Skeletal muscle tissue (tissue), 3 donors: ENCODE measurements around the gene KRABD2.
"Not testable (repeated sequence)": the region's sequence is repeated elsewhere in the genome, so short reads cannot be mapped to it uniquely, and the experiment has no call there.

Experiments used
- H3K27ac ChIP-seq: one replicate; pipeline ENCODE4 v1.7.0; 2013; ENCODE audit warnings: mild to moderate bottlenecking, low read depth, low read length, inconsistent platforms
- H3K27me3 ChIP-seq, 3 donors: one replicate each; pipeline ENCODE4 v1.7.0; 2013; ENCODE audit warnings: low read length in 3 of 3; ENCODE audit not compliant: control insufficient read depth in 3 of 3, insufficient read depth in 3 of 3
- H3K36me3 ChIP-seq, 3 donors: one replicate each; pipeline ENCODE4 v1.7.0; 2013; ENCODE audit warnings: low read length in 3 of 3; ENCODE audit not compliant: control insufficient read depth in 3 of 3, insufficient read depth in 3 of 3
- H3K4me1 ChIP-seq, 3 donors: one replicate each; pipeline ENCODE4 v1.7.0; 2013; ENCODE audit warnings: low read length in 3 of 3, mild to moderate bottlenecking in 3 of 3; ENCODE audit not compliant: control insufficient read depth in 3 of 3, insufficient read depth in 3 of 3
- H3K4me3 ChIP-seq, 3 donors: one replicate each; pipeline ENCODE4 v1.7.0; 2013; ENCODE audit warnings: low read length in 3 of 3
- H3K9ac ChIP-seq, 3 donors: one replicate each; pipeline ENCODE4 v1.7.0; 2013; ENCODE audit warnings: low read length in 3 of 3, mild to moderate bottlenecking in 3 of 3, moderate library complexity in 2 of 3, low read depth in 1 of 3
- H3K9me3 ChIP-seq, 3 donors: one replicate each; pipeline ENCODE4 v1.7.0; 2013; ENCODE audit warnings: low read length in 3 of 3; ENCODE audit not compliant: control insufficient read depth in 3 of 3
- donor health status: Osteomylitis.

Gene KRABD2

DNA sequence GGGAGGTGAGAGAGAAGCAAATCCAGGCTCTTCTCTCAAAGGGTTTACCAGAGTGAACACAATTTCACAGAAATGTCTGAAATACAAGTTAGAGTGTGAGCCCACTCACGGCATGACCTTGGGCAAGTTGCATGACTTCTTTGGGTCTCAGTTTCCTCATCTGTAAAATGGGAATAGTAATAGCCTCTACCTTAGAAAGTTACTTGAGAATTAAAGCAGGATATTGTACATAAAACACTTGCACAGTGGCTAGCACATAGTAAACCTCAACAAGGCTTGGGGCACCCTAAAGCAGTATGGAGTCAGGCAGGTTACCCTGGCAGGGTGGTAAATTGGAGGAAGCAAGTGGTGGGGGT is 34.4 kb upstream of the KRABD2 start:
- Histone ChIP-seq H3K36me3 (no peaks in the 10 kb centered on the region), H3K27me3 (peaks cover 0 to 4% (median 0%) of the 10 kb centered on the region in 3 donors), H3K27ac (no peak overlapping the region), H3K9me3 (no peaks in the 10 kb centered on the region), H3K4me3 (no peak overlapping the region), H3K4me1 (peaks cover 0 to 3% (median 2%) of the 10 kb centered on the region in 3 donors), H3K9ac (no peak overlapping the region)

DNA sequence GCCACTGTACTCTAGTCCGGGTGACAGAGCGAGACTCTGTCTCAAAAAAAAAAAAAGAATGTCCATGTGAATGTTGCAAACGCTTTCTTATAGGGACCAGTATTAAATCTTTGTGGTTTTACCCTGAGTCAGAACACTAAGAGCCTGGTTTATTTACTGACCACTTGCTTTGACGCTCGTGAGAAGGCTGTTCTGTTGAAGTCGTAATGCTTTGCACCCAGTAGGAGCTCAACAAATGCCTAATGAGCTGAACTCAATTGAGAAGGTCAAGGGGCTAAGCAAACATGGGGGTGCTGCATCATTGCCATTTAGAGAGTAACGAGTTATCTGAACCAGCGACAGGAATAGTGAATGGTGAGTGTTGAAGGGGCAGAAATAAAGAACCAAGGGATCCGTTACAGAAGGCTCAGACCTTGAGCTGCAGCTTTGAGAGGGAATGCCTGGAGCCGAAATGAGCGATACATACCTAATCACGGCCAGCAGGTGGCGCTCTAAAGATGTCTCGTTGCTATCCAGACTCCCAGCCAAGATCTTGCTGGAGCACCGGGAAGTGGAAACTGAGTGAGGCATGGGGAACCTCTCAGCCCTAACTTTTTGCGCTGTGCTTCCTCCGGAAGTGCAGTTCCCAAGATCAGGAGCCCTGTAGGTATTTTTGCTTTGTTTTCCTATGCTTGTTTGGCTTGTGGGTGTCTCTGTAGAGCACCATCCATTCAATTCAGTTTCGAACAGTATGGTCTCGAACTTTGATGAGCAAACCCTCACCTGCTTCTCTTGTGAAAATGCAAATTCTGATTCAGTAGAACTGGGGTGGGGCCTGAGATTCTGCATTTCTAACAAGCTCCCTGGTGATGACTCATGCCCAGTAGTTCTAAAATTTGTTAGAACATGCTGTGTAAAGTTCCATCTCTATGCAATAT is 33.7 kb upstream of the KRABD2 start:
- Histone ChIP-seq H3K4me1 (peaks cover 0 to 3% (median 2%) of the 10 kb centered on the region in 3 donors), H3K27ac (no peak overlapping the region), H3K36me3 (no peaks in the 10 kb centered on the region), H3K27me3 (peaks cover 3 to 9% (median 5%) of the 10 kb centered on the region in 3 donors), H3K9ac (peak overlapping the region in 1 of 3 donors; percentile 17), H3K4me3 (peak overlapping the region in 1 of 3 donors; percentile 44), H3K9me3 (no peaks in the 10 kb centered on the region)

DNA sequence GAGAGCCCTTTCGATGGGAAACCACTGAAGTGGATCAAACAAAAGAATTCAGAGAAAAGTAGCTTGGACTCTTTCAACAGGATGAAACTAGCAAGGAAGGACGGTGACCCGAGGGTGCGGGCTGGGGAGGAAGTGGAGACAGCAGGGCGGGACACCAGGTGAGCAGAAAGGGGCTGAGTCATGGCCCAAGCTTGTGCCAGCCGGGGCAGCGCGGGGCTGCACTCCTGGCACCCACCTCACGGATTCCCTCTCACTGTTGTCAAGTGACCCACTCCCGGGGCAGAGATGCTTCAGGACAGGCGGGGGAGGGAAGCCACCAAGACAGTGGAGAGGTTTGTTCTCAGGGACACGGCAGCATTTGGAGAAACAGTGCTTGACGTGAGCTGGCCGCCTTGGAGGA is 31.9 kb upstream of the KRABD2 start:
- no peak overlapping the region for H3K9ac ChIP-seq
- H3K36me3 ChIP-seq, result no peaks in the 10 kb centered on the region
- H3K9me3 ChIP-seq, result no peaks in the 10 kb centered on the region
- H3K4me3 ChIP-seq, result no peak overlapping the region
- peaks cover 3 to 12% (median 8%) of the 10 kb centered on the region in 3 donors for H3K27me3 ChIP-seq
- peaks cover 0 to 3% (median 2%) of the 10 kb centered on the region in 3 donors for H3K4me1 ChIP-seq
- H3K27ac ChIP-seq, result no peak overlapping the region

DNA sequence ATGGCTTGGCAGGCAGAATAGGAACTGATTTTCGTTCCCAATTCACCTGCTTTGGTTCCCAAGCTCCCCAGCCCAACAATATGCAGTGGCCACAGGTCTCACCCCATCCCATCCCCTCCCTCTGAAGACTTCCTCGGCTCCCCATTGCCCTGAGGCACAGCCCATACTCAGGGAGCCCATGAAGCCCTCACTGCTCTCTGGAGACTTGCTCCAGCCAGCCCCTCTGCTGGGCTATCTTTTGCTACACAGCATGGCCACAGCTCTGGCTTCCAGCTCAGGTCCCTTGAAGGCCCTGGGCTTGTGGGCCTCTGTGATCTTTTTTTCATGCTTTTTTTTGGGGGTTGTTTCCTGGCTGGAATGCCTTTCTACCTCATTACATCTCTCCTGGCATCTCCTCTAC is 29.7 kb upstream of the KRABD2 start:
- no peaks in the 10 kb centered on the region for H3K9me3 ChIP-seq
- H3K4me3 ChIP-seq, result no peak overlapping the region
- no peak overlapping the region for H3K9ac ChIP-seq
- no peaks in the 10 kb centered on the region for H3K36me3 ChIP-seq
- H3K27me3 ChIP-seq, result peaks cover 3 to 12% (median 8%) of the 10 kb centered on the region in 3 donors
- H3K4me1 ChIP-seq, result peaks cover 0 to 3% (median 2%) of the 10 kb centered on the region in 3 donors
- H3K27ac ChIP-seq, result no peak overlapping the region

DNA sequence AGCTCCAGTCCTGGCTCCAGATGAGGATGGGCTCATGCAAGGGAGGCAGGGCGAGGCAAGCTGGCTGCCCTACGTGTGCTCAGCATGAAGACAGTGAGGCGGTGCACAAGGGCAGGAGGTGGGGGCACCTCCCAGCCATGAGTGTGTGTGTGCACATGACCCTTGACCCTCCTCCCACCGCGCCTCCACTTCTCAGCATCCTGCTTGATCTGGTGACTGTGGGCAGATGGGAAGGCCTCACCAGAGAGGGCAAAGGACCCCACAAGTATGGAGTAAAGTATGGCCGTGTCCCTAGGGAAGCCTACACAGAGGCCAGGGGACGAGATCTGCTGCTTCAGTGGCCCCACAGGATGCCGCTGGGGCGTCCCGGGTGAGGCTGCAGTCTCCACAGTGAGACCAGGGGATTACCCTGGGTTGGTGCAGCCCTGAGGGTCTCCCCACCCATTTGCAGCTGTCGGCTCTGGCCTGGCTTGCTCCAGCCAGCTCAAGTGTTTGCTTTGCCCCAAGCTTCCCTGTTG is 29.1 kb upstream of the KRABD2 start:
- Histone ChIP-seq H3K4me1 (peaks cover 0 to 3% (median 2%) of the 10 kb centered on the region in 3 donors), H3K36me3 (no peaks in the 10 kb centered on the region), H3K27ac (no peak overlapping the region), H3K27me3 (peaks cover 6 to 13% (median 8%) of the 10 kb centered on the region in 3 donors), H3K9me3 (no peaks in the 10 kb centered on the region), H3K4me3 (no peak overlapping the region), H3K9ac (no peak overlapping the region)

DNA sequence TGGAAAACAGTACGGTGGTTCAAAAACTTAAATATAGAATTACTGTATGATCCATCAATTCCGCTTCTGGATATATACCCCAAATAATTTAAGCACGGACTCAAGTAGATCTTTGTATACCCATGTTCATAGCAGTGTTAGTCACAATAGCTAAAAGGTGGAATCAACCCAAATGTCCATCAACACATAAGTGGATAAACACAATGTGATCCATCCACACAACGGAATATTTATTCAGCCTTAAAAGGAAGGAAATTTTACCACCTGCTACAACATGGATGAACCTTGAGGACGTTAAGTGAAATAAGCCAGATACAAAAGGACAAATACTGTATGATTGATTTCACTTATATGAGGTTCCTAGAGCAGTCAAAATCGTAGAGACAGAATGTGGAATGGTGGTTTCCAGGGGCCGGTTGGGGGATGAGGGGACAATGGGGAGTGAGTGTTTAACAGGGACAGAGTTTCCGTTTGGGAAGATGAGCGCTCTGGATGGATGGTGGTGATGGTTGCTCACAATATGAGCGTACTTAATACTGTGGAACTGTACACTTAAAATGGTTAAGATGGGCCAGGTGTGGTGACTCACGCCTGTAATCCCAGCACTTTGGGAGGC is 26.5 kb upstream of the KRABD2 start:
- Histone ChIP-seq H3K4me3 (no peak overlapping the region), H3K9ac (no peak overlapping the region), H3K4me1 (no peaks in the 10 kb centered on the region), H3K27me3 (peaks cover 12 to 20% (median 13%) of the 10 kb centered on the region in 3 donors), H3K27ac (no peak overlapping the region), H3K36me3 (no peaks in the 10 kb centered on the region), H3K9me3 (no peaks in the 10 kb centered on the region)

DNA sequence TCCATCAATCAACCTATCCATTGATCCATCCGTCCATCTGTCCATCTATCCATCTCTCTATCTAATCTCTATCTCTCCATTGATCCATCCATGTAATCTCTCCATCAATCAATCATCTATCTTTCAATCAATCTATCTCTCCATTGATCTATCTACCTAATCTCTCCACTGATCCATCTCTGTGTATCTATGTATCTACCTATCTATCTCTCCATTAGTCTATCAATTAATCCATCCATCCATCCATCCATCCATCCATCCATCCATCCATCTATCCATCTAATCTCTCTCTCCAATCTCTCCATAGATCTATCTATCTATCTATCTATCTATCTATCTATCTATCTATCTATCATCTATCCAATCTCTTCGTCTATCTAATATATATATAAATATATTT is 24.6 kb upstream of the KRABD2 start:
- Histone ChIP-seq H3K4me1 (no peaks in the 10 kb centered on the region), H3K9ac (no peak overlapping the region), H3K9me3 (no peaks in the 10 kb centered on the region), H3K27ac (no peak overlapping the region), H3K36me3 (no peaks in the 10 kb centered on the region), H3K4me3 (no peak overlapping the region), H3K27me3 (peaks cover 27 to 38% (median 29%) of the 10 kb centered on the region in 3 donors)

DNA sequence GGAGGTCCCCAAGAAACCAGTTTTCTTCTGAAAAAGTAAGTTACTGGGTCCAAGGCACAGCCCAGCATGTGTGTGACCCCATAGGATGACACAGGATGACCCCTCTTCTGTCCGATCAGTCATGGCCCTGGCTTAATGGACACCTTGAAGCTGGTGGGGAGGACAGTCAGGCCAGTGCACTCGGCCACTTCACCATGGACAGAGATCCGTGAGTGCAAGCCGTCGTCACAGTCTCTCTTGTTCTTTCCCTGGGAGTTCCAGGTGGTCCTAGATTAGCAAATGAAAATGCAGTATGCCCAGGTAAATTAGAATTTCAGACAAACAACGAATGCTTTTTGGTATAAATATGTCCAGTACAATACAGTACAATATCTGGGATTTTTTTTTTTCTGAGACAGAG is 22.5 kb upstream of the KRABD2 start:
- H3K9ac ChIP-seq, result no peak overlapping the region
- H3K27me3 ChIP-seq, result peaks cover 38 to 45% (median 39%) of the 10 kb centered on the region in 3 donors
- H3K4me3 ChIP-seq, result no peak overlapping the region
- H3K27ac ChIP-seq, result no peak overlapping the region
- H3K4me1 ChIP-seq, result no peaks in the 10 kb centered on the region
- no peaks in the 10 kb centered on the region for H3K9me3 ChIP-seq
- H3K36me3 ChIP-seq, result no peaks in the 10 kb centered on the region

DNA sequence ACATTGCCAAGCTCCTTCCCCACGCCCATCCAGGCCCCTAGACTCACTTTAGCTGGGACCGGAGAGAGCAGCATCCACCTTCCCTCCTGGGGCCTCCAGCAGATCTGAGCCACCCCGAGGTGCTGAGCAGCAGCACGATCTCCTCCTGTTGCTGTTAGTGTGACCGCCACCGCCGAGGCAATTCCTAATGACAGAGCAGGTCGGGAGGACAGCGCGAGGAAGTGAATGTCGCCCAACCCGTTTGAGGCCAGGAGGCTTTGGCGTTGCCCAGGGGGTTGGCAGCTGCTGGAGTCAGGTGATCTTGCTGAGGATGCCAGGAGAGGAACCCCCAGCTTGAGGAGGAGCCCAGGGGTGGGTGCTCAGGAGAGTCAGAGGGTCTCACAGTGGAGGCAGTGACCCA is 21.1 kb upstream of the KRABD2 start, which contains the start of gene RNF222:
TSS of gene RNF222 (minus strand) at position 192 of the 400 bp plus-strand sequence. CDS start 4,366 bp downstream, outside the sequence.
- Histone ChIP-seq H3K4me3 (no peak within 1 kb of the TSS), H3K36me3 (no peaks in the 10 kb centered on the region), H3K27me3 (peaks cover 47 to 57% (median 51%) of the 10 kb centered on the region in 3 donors), H3K27ac (no peak within 1 kb of the TSS), H3K9ac (no peak within 1 kb of the TSS), H3K9me3 (no peaks in the 10 kb centered on the region), H3K4me1 (no peaks in the 10 kb centered on the region)

DNA sequence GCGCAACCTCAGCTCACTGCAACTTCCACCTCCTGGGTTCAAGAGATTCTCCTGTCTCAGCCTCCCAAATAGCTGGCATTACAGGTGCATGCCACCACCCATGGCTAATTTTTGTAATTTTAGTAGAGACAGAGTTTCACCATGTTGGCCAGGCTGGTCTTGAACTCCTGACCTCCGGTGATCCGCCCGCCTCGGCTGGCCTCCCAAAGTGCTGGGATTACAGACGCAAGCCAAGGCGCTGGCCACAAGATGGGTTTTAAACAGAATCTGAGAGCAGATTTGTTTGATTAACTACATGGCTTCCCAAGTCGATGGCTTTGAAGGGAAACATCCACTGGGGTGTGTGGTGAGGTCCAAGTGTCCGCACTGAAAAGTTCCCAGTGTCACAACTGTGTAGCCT is 18.0 kb upstream of the KRABD2 start:
- H3K27ac ChIP-seq, H3K9ac ChIP-seq: not testable (repeated sequence)

More for the DNA sequence above, 18.0 kb upstream of the KRABD2 start:
- H3K4me3 ChIP-seq, H3K36me3 ChIP-seq, H3K9me3 ChIP-seq, H3K4me1 ChIP-seq: not testable (repeated sequence)
- H3K27me3 ChIP-seq, result peaks cover 44 to 64% (median 60%) of the 10 kb centered on the region in 3 donors
